IMR-90 (cell line): ENCODE measurements around the gene PDXDC1. TPM values are rescaled to one million over a fixed set of nuclear protein-coding genes. Genes with fewer than 3 reads are reported as not detected.
"Not testable (repeated sequence)": the region's sequence is repeated elsewhere in the genome, so short reads cannot be mapped to it uniquely, and the experiment has no call there.

Source experiments
- ATAC-seq: fragments of 200-7000 bp; cut with Tn5 transposase; 2 replicates; pipeline ENCODE4 v1.9.1; 2020; ENCODE audit warnings: low read depth, mild to moderate bottlenecking, moderate library complexity
- BruUV-seq: library from RNA; stranded (reverse); fragments of 400-500 nt; replicated peaks from 2 replicates; lab custom pipeline; 2021; lab: Mats Ljungman, UMichigan
- CTCF ChIA-PET: fragments of 300-600 bp; formaldehyde crosslinking; extraction: SDS; loops from one replicate; lab custom pipeline; 2021; ENCODE audit warnings: antibody characterized with exemption; lab: Yijun Ruan, JAX
- POLR2A ChIA-PET: fragments of 300-600 bp; sonication (Branson Sonifier 250); formaldehyde crosslinking; loops from one replicate; lab custom pipeline; 2022; ENCODE audit warnings: antibody characterized with exemption; ENCODE audit not compliant: unreplicated experiment; lab: Charles Lee
- DNase-seq: peaks from one replicate; pipeline ENCODE4 v3.0.0; 2013
- H2AFZ ChIP-seq: replicated peaks from 2 replicates; pipeline ENCODE3; 2013; ENCODE audit warnings: low read length, mild to moderate bottlenecking; ENCODE audit not compliant: poor library complexity
- H2AK5ac ChIP-seq: 2 replicates; pipeline ENCODE4 v1.6.1; 2013; ENCODE audit warnings: low read depth, low read length, inconsistent platforms
- H2AK9ac ChIP-seq: replicated peaks from 2 replicates; pipeline ENCODE3; 2013; ENCODE audit warnings: mild to moderate bottlenecking, low read depth, low read length, moderate library complexity; ENCODE audit not compliant: poor library complexity
- H2BK120ac ChIP-seq: 2 replicates; pipeline ENCODE4 v1.6.1; 2013; ENCODE audit warnings: low read depth, low read length, inconsistent platforms
- H2BK15ac ChIP-seq: 3 replicates; pipeline ENCODE4 v1.6.1; 2013; ENCODE audit warnings: low read depth, low read length, inconsistent platforms
- H2BK20ac ChIP-seq: 2 replicates; pipeline ENCODE4 v1.6.1; 2013; ENCODE audit warnings: low read depth, mild to moderate bottlenecking, inconsistent platforms, low read length, moderate library complexity
- H2BK5ac ChIP-seq: 2 replicates; pipeline ENCODE4 v1.6.1; 2013; ENCODE audit warnings: mild to moderate bottlenecking, low read depth, low read length, inconsistent platforms; ENCODE audit not compliant: poor library complexity, severe bottlenecking
- H3K14ac ChIP-seq: replicated peaks from 2 replicates; pipeline ENCODE4 v1.6.1; 2013; ENCODE audit warnings: low read depth, low read length, inconsistent platforms
- H3K18ac ChIP-seq: 2 replicates; pipeline ENCODE4 v1.6.1; 2013; ENCODE audit warnings: low read depth, low read length, control low read depth
- H3K23ac ChIP-seq: 2 replicates; pipeline ENCODE4 v1.6.1; 2013; ENCODE audit warnings: low read depth, low read length, inconsistent platforms
- H3K27ac ChIP-seq: 2 replicates; pipeline ENCODE4 v1.5.1; 2013; ENCODE audit warnings: mild to moderate bottlenecking, control low read depth, low read length; ENCODE audit not compliant: insufficient read depth
- H3K27me3 ChIP-seq: 2 replicates; pipeline ENCODE4 v1.6.1; 2013; ENCODE audit warnings: low read length; ENCODE audit not compliant: control insufficient read depth, insufficient read depth
- H3K36me3 ChIP-seq: 2 replicates; pipeline ENCODE4 v1.6.1; 2013; ENCODE audit warnings: low read length, mixed read lengths; ENCODE audit not compliant: control insufficient read depth, insufficient read depth
- H3K4ac ChIP-seq: 2 replicates; pipeline ENCODE4 v1.6.1; 2013; ENCODE audit warnings: low read depth, low read length, inconsistent platforms
- H3K4me1 ChIP-seq: 2 replicates; pipeline ENCODE4 v1.6.1; 2013; ENCODE audit warnings: low read length, mixed read lengths; ENCODE audit not compliant: control insufficient read depth, insufficient read depth
- H3K4me2 ChIP-seq: 2 replicates; pipeline ENCODE4 v1.6.1; 2013; ENCODE audit warnings: low read depth, mild to moderate bottlenecking, control low read depth, low read length, moderate library complexity
- H3K4me3 ChIP-seq: 2 replicates; pipeline ENCODE4 v1.5.1; 2013; ENCODE audit warnings: low read depth, mild to moderate bottlenecking, control low read depth, low read length, moderate library complexity; ENCODE audit not compliant: insufficient read depth
- H3K56ac ChIP-seq: 2 replicates; pipeline ENCODE4 v1.6.1; 2013; ENCODE audit warnings: low read length, inconsistent platforms; ENCODE audit not compliant: insufficient read depth; ENCODE audit errors: extremely low read depth
- H3K79me1 ChIP-seq, 2 experiments: 2 replicates each; pipeline ENCODE4 v1.6.1; 2013; ENCODE audit warnings: low read length in 2 of 2, inconsistent platforms in 1 of 2, low read depth in 1 of 2
- H3K9ac ChIP-seq: 2 replicates; pipeline ENCODE4 v1.6.1; 2013; ENCODE audit warnings: low read depth, low read length, control low read depth
- H3K9me1 ChIP-seq: 2 replicates; pipeline ENCODE4 v1.6.1; 2013; ENCODE audit warnings: low read length, inconsistent platforms; ENCODE audit not compliant: insufficient read depth
- H3K9me3 ChIP-seq: 2 replicates; pipeline ENCODE4 v1.6.1; 2013; ENCODE audit warnings: low read length; ENCODE audit not compliant: control insufficient read depth, insufficient read depth
- H4K20me1 ChIP-seq: 2 replicates; pipeline ENCODE4 v1.6.1; 2013; ENCODE audit warnings: low read length, inconsistent platforms; ENCODE audit not compliant: insufficient read depth
- H4K5ac ChIP-seq: 2 replicates; pipeline ENCODE4 v1.6.1; 2013; ENCODE audit warnings: mild to moderate bottlenecking, low read depth, low read length, control low read depth
- H4K8ac ChIP-seq, 2 experiments: 2 replicates each; pipeline ENCODE4 v1.6.1; 2013; ENCODE audit warnings: low read depth in 2 of 2, low read length in 2 of 2, control low read depth in 1 of 2, inconsistent platforms in 1 of 2
- H4K91ac ChIP-seq: 2 replicates; pipeline ENCODE4 v1.6.1; 2013; ENCODE audit warnings: low read depth, low read length, inconsistent platforms; ENCODE audit not compliant: insufficient read depth
- WGBS, 2 experiments: methylation state at CpG; one replicate each; pipeline versions ENCODE4 v1.1.5 to v1.1.7; 2013; ENCODE audit warnings: missing lambda C conversion rate in 2 of 2; ENCODE audit not compliant: insufficient read length in 1 of 2; ENCODE audit errors: extremely low coverage in 2 of 2; 5-methylcytosine and 5-hydroxymethylcytosine counted together
- dilution Hi-C: fragments of 300-500 bp; cut with HindIII; formaldehyde crosslinking; loops from one replicate; pipeline ENCODE4 v1.14.3; 2018; ENCODE audit warnings: low sequenced_read_pairs; ENCODE audit not compliant: unreplicated experiment
- in situ Hi-C: fragments of 300-500 bp; cut with MboI; formaldehyde crosslinking; loops from 3 replicates; pipeline ENCODE4 v1.14.3; 2019; ENCODE audit warnings: low sequenced_read_pairs, inconsistent platforms, mixed read lengths
- intact Hi-C: fragments of 100-400 bp; cut with micrococcal nuclease; formaldehyde crosslinking; loops from 2 replicates; pipeline ENCODE4 v1.10.0; 2022
- polyA plus RNA-seq, 3 experiments: library from polyadenylated mRNA; depleted of rRNA; stranded (reverse); fragments of >200 nt; gene quantifications; 2 replicates each; pipeline ENCODE4 v1.2.3, GENCODE V29; 2012; ENCODE audit warnings: low replicate concordance in 1 of 3
- total RNA-seq: library from RNA; depleted of rRNA; stranded (reverse); fragments of >200 nt; gene quantifications from 2 replicates; pipeline ENCODE4 v1.2.3, GENCODE V29; 2012

PDXDC1 gene
- total and polyA plus RNA-seq, 2 of the 4 experiments (the other 2 are of a cell fraction) = 68.7 to 117 TPM

GRCh38 chr16:14928064-14928714, 46.6 kb upstream of the PDXDC1 start:
- DNase-seq, H3K36me3 ChIP-seq, H2AK5ac ChIP-seq, BruUV-seq, POLR2A ChIA-PET, H3K27ac ChIP-seq, H4K8ac ChIP-seq, H3K9me1 ChIP-seq, H3K9ac ChIP-seq, H4K91ac ChIP-seq, H3K4me2 ChIP-seq, H3K79me1 ChIP-seq, intact Hi-C loops, H3K9me3 ChIP-seq, H3K4me1 ChIP-seq, H2BK5ac ChIP-seq, H3K18ac ChIP-seq, H4K20me1 ChIP-seq, H3K27me3 ChIP-seq, H2BK120ac ChIP-seq, H3K23ac ChIP-seq, H2AK9ac ChIP-seq, H3K4me3 ChIP-seq, H2BK20ac ChIP-seq, CTCF ChIA-PET, H3K4ac ChIP-seq, H3K14ac ChIP-seq, H3K56ac ChIP-seq, H2AFZ ChIP-seq, H4K5ac ChIP-seq, in situ Hi-C loops, H2BK15ac ChIP-seq, dilution Hi-C loops: not testable (repeated sequence)
- ATAC-seq = peak; percentile 49; the same call in 1 of the 2 replicates
- WGBS, 2 experiments = 54% methylated on average over 3 of the region's 31 CpGs; no CpG with 5 or more reads in 1 of the 2 experiments

- H4K20me1 ChIP-seq, BruUV-seq, H3K18ac ChIP-seq, POLR2A ChIA-PET, H3K27me3 ChIP-seq, H3K36me3 ChIP-seq, DNase-seq, H3K9me1 ChIP-seq, H3K4me2 ChIP-seq, H2AK9ac ChIP-seq, H3K23ac ChIP-seq, intact Hi-C loops, H3K27ac ChIP-seq, dilution Hi-C loops, CTCF ChIA-PET, H3K79me1 ChIP-seq, H3K4me3 ChIP-seq, H3K4me1 ChIP-seq, H2AK5ac ChIP-seq, H3K14ac ChIP-seq, H2BK5ac ChIP-seq, H2BK15ac ChIP-seq, H4K5ac ChIP-seq, H3K9ac ChIP-seq, H4K8ac ChIP-seq, H3K56ac ChIP-seq, H2AFZ ChIP-seq, H2BK20ac ChIP-seq, ATAC-seq, H3K4ac ChIP-seq, H3K9me3 ChIP-seq, in situ Hi-C loops, H2BK120ac ChIP-seq, H4K91ac ChIP-seq: not testable (repeated sequence)
- no CpG with 5 or more reads among the region's 26 CpGs for WGBS, 2 experiments
Observed at GRCh38 chr16:14929176-14929575, 45.6 kb upstream of the PDXDC1 start.
